Measurements from ENCODE around the gene TSPOAP1. TPM values are rescaled to one million over a fixed set of nuclear protein-coding genes. Genes with fewer than 3 reads are reported as not detected.
A peak's percentile ranks its signal among the peaks of the same experiment; 100 is the strongest.

TSPOAP1 gene
- total RNA-seq, 1 donor from 2014 or later: 21.0 TPM

DNA sequence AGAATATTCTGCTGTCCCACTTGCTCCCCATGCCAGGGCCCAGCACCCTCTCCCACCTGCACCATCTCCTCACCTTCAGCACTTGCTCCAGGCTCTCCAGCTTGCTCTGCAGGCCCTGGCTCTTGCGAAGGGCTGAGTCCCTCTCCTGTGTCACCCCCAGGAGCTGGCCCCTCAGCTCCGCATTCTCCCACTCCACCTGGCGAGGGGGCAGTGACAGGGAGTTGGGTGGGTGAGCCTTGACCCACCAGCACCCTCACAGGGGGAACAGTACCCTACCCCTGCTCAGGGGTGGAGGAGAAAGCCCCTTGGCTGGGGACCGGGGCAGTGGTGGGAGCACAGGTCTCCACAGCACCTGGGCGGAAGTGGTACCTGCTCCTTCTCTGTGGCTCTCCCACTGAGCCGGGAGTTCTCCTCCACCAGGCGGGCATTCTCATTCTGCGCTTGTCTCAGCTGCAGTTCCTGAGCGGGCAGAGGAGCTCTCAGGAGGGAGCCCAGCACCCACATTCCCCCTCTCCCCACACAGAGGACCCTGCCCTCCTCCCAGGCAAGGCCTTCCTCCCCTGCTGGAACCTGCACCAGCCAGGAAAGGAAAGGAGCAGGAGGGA is 5.9 kb downstream of the TSPOAP1 start:
- Histone ChIP-seq H3K27me3 (no peaks in the 10 kb centered on the region), H3K4me1 (no peaks in the 10 kb centered on the region), H3K4me3 (no peak overlapping the region), H3K9me3 (no peaks in the 10 kb centered on the region), H3K36me3 (no peaks in the 10 kb centered on the region), H3K27ac (no peak overlapping the region)
- DNase-seq: peak; percentile 59
- no peak for ATAC-seq
- TF ChIP-seq, protein P1, sequence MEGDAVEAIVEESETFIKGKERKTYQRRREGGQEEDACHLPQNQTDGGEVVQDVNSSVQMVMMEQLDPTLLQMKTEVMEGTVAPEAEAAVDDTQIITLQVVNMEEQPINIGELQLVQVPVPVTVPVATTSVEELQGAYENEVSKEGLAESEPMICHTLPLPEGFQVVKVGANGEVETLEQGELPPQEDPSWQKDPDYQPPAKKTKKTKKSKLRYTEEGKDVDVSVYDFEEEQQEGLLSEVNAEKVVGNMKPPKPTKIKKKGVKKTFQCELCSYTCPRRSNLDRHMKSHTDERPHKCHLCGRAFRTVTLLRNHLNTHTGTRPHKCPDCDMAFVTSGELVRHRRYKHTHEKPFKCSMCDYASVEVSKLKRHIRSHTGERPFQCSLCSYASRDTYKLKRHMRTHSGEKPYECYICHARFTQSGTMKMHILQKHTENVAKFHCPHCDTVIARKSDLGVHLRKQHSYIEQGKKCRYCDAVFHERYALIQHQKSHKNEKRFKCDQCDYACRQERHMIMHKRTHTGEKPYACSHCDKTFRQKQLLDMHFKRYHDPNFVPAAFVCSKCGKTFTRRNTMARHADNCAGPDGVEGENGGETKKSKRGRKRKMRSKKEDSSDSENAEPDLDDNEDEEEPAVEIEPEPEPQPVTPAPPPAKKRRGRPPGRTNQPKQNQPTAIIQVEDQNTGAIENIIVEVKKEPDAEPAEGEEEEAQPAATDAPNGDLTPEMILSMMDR (IDR thresholded peaks at IDR 0.05): no peak
- intact Hi-C loops (cut with DNase I): no loop called here

DNA sequence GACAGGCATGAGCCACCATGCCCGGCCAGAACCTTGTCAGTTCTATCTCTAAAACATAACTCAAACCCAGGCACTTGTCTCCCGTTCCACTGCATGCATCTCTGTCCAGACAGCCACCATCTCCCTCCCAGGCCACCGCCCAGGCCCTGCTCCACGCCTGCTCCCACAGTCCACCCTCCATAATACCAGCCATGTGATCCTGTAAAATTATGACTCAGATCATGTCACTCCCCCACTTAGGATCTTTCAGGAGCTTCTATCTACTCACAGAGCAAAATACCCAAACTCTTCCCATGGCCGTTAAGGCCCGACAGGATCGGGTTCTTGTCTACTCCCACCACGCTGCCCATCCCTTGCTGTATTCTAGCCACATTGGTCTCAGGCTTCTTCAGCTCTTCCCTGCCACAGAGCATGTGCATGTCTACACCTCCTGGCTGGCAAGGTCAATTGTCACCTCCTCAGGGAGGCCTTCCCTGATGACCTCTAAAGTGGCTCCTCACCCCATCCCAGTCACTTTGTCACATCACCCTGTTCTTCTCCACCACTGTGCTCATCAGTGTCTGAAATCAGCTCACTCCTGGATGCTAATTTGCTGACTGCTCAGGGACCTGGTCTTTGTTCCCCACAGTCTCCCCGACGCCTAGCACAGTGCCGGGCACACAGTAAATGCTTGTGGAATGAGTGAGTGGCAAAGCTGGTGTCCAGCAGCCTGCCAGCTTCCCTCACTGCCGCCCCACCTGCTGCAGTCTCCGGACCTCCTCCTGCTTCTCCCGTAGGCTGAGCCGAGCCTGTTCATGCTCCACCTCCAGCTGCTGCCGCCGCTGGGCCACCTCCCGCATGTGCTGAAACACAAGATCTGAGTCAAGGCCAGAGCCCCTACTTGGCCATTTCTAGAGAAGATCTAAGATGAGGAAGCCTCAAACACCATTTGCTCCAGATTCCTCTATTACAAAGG is 6.7 kb downstream of the TSPOAP1 start:
- peak; percentile 52 for DNase-seq
- intact Hi-C loops (cut with DNase I): no loop called here

DNA sequence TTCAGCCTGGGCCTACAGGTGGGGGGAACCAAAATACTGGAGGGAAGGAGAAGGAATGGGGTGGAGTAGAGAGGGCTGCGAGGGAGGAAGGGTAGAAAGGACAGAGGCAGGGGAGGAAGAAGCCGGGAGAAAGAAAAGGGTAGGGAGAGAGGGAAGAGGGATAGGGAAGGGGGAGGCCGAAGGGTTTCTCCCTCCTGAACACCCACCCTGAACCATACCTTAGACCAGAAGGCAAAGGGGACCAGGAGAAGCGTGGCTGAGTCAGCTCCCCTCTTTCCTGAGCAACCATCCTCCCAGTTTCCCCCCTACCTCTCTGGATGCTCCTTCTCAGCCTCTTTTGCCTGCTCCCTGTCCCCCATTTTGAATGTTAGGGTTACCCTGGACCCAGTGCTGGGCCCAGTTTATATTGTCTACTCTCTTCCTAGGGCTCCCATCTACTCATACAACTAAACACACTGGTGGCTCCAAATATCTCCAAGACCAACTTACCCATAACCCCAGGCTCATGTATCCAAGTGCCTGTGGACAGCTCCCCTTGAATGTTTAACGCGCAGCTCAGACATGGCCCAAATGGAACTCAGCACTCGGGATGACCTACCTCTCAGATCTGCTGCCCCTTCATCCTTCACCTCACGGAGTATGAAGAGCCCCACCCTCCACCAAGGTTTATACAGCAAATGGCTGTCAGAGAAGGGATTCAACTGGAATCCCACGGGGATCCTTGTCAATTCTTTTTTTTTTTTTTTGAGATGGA is 7.8 kb downstream of the TSPOAP1 start:
- TF ChIP-seq, protein P1 (IDR thresholded peaks at IDR 0.05): no peak
- intact Hi-C loops (cut with DNase I): no loop called here
- H3K27ac ChIP-seq: no peak overlapping the region
- no peaks in the 10 kb centered on the region for H3K36me3 ChIP-seq
- ATAC-seq (no peak), DNase-seq (peak; percentile 18)
- H3K4me1 ChIP-seq: no peaks in the 10 kb centered on the region
- no peak overlapping the region for H3K4me3 ChIP-seq
- H3K27me3 ChIP-seq: no peaks in the 10 kb centered on the region
- H3K9me3 ChIP-seq: no peaks in the 10 kb centered on the region

More for the DNA sequence above, 6.7 kb downstream of the TSPOAP1 start:
- TF ChIP-seq, protein P1 (IDR thresholded peaks at IDR 0.05): no peak
- Histone ChIP-seq H3K9me3 (no peaks in the 10 kb centered on the region), H3K4me3 (no peak overlapping the region), H3K4me1 (no peaks in the 10 kb centered on the region), H3K36me3 (no peaks in the 10 kb centered on the region), H3K27ac (no peak overlapping the region), H3K27me3 (no peaks in the 10 kb centered on the region)
- no peak for ATAC-seq

DNA sequence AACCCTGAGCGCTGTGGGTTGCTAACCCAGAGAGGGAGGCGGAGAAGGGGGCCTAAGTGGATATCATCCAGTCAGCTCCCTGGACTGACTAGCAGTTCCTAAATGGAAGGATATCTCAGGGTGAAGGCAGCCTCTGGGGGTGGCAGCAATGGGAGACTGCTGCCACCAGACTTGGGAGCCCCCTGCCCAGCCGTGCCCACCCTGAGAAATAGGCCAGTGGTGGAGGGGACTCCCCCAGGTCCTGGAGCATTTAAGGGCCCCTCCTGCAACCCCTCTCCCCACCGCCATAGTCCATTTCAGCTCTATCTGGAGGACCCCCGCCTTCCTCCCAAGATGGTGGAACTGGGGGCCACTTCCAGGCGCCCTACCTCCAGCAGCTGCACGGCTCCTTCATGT is 8.4 kb downstream of the TSPOAP1 start:
- TF ChIP-seq, protein P1 (IDR thresholded peaks at IDR 0.05): no peak
- Histone ChIP-seq H3K4me3 (no peak overlapping the region), H3K27ac (no peak overlapping the region), H3K36me3 (no peaks in the 10 kb centered on the region), H3K4me1 (no peaks in the 10 kb centered on the region), H3K27me3 (no peaks in the 10 kb centered on the region), H3K9me3 (no peaks in the 10 kb centered on the region)
- peak; percentile 26 for DNase-seq
- intact Hi-C loops (cut with DNase I): no loop called here
- no peak for ATAC-seq

DNA sequence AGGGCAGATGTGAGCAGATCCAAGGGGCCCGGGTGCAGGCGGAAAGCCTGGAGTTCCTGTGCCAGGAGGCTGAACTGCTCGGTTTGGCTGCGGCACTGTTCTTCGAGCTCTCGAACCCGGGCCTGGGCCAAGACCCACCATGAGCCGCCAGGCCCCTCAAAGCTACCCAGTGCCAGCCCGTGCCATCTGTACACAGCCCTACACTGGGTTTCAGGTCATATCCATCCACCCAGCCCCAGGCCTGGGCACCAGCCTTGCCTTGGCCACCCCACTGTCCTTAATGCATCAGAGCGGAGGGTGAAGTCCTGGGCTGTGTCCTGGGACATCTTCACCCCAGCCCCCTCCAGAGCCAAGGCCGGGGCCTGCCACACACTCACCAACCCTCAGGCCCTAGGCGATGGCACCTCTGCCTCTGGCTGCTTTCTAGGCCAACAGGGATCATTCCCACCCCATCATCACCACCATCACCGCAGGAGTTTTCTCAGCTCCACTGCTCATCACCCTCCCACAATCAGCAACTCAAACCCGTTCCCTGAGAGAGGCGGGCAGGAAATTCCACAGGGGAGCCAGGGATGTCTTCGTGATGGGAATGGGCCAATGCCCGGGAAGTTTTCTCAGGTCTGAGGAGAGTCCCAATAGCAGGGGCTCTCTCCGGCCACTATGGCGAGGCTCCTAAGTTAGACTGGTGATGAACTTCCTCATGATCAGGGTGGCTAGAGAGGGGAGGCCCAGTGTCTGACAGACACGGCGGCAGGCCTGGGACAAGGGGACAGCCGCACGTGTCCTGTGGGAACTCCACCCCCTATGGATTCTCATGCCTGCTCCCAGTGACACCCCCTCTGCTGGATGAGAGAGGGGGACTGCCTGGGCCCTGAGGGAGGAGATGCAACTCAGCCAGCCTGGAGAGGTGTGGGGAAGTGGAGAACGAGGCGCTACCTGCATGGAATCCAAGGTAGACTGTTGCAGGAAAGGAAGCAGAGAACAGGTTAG is 9.1 kb downstream of the TSPOAP1 start:
- Histone ChIP-seq H3K4me1 (no peaks in the 10 kb centered on the region), H3K36me3 (no peaks in the 10 kb centered on the region), H3K27ac (no peak overlapping the region), H3K9me3 (no peaks in the 10 kb centered on the region), H3K27me3 (no peaks in the 10 kb centered on the region), H3K4me3 (no peak overlapping the region)
- TF ChIP-seq, protein P1 (IDR thresholded peaks at IDR 0.05): no peak
- ATAC-seq (no peak), DNase-seq (peak; percentile 57)
- intact Hi-C loops (cut with DNase I): no loop called here
